HG03175 (cell line): Measurements from ENCODE around the gene EIF4H.
"Not testable (repeated sequence)": the region's sequence is repeated elsewhere in the genome, so short reads cannot be mapped to it uniquely, and the experiment has no call there.

Source experiments
- ATAC-seq: cut with Tn5 transposase; IDR thresholded peaks from one replicate; pipeline ENCODE4 v1.9.1; 2021; ENCODE audit warnings: mild to moderate bottlenecking, moderate library complexity; ENCODE audit not compliant: unreplicated experiment

Gene EIF4H

GRCh38 chr7:74174606-74175082 lies 488 bp downstream of the EIF4H start:
- ATAC-seq, result peak; percentile 39

GRCh38 chr7:74175340-74175739 lies 1.2 kb downstream of the EIF4H start:
- no peak for ATAC-seq

GRCh38 chr7:74176555-74176954 lies 2.4 kb downstream of the EIF4H start:
- no peak for ATAC-seq

- ATAC-seq, result no peak
Measured at GRCh38 chr7:74178632-74179031, 4.5 kb downstream of the EIF4H start.

GRCh38 chr7:74179935-74180604 lies 5.9 kb downstream of the EIF4H start:
- no peak for ATAC-seq

GRCh38 chr7:74180866-74181265 lies 6.7 kb downstream of the EIF4H start:
- ATAC-seq, result no peak

- ATAC-seq, result no peak
Measured at GRCh38 chr7:74181821-74182220, 7.7 kb downstream of the EIF4H start.

GRCh38 chr7:74182453-74183090 lies 8.4 kb downstream of the EIF4H start:
- no peak for ATAC-seq

- ATAC-seq, result no peak
Measured at GRCh38 chr7:74183142-74183541, 9.0 kb downstream of the EIF4H start.

- no peak for ATAC-seq
Measured at GRCh38 chr7:74183653-74184450, 9.7 kb downstream of the EIF4H start.

GRCh38 chr7:74185016-74185415 lies 10.9 kb downstream of the EIF4H start:
- no peak for ATAC-seq

GRCh38 chr7:74185636-74186035 lies 11.5 kb downstream of the EIF4H start:
- no peak for ATAC-seq

- no peak for ATAC-seq
Measured at GRCh38 chr7:74187915-74188675, 13.9 kb downstream of the EIF4H start.

- ATAC-seq, result no peak
Measured at GRCh38 chr7:74190259-74190658, 16.1 kb downstream of the EIF4H start.

- no peak for ATAC-seq
Measured at GRCh38 chr7:74191231-74191630, 17.1 kb downstream of the EIF4H start.

GRCh38 chr7:74193054-74193453 lies 18.9 kb downstream of the EIF4H start:
- no peak for ATAC-seq

- no peak for ATAC-seq
Measured at GRCh38 chr7:74193913-74194312, 19.8 kb downstream of the EIF4H start.

GRCh38 chr7:74194686-74195085 lies 20.5 kb downstream of the EIF4H start:
- ATAC-seq, result no peak

- not testable (repeated sequence) for ATAC-seq
Measured at GRCh38 chr7:74195139-74195860, 21.1 kb downstream of the EIF4H start.

GRCh38 chr7:74195968-74196654 lies 22.0 kb downstream of the EIF4H start:
- not testable (repeated sequence) for ATAC-seq
